ENCODE data around the gene GPANK1. TPM values are rescaled to one million over a fixed set of nuclear protein-coding genes. Genes with fewer than 3 reads are reported as not detected.
A peak's percentile ranks its signal among the peaks of the same experiment; 100 is the strongest.

The GPANK1 gene
- total RNA-seq, 1 experiment from 2014 or later: 26.8 TPM

DNA sequence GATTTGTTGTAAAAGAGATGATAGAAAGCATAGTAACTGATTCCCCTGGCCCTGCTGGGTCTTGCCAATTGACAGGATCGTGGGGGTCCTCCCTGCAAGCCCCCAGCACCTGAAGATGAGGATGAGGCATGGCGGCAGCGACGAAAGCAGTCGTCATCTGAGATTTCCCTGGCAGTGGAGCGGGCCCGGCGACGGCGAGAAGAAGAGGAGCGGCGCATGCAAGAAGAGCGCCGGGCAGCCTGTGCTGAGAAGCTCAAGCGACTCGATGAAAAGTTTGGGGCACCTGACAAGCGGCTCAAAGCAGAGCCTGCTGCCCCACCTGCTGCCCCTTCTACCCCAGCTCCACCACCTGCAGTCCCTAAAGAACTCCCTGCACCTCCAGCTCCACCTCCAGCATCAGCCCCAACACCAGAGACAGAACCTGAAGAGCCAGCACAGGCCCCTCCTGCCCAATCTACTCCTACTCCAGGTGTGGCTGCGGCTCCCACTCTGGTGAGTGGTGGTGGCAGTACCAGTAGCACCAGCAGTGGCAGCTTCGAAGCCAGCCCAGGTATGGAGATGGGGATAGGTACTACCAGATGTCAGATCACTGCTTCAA, 37.0 kb downstream of the GPANK1 start:
- H4K8ac ChIP-seq (replicated peaks; ENCODE audit: insufficient read length, low read depth, low read length): no peak overlapping the region
- H2BK5ac ChIP-seq (ENCODE audit: insufficient read length, low read length): no peak overlapping the region
- no peak overlapping the region for H2AK5ac ChIP-seq (ENCODE audit: insufficient read length, low read length)
- no peaks in the 10 kb centered on the region for H3K27me3 ChIP-seq (ENCODE audit: insufficient read depth, low read length)
- Mint-ChIP-seq H3K27ac (peak overlapping the region; percentile 37 to 68 (median 41); a peak in 3 of 7 replicates), H3K4me3 (no peak overlapping the region; a peak in 1 of 5 replicates), H3K4me1 (peaks cover under 1 to 5% of the 10 kb centered on the region in 2 experiments), H3K36me3 (ENCODE audit: insufficient read depth in 1 of 3, low read depth in 3 of 3) (peaks cover 87 to 100% (median 99%) of the 10 kb centered on the region in 3 experiments), H3K9me3 (no peaks in the 10 kb centered on the region), H3K27me3 (ENCODE audit: low read depth) (no peaks in the 10 kb centered on the region; the same call in 1 of the 2 replicates)
- no peak overlapping the region for H3K9ac ChIP-seq (ENCODE audit: extremely low read depth, insufficient read length, low read length)
- H2AFZ ChIP-seq (ENCODE audit: low read length): no peak overlapping the region
- DNase-seq: no peak
- H2BK20ac ChIP-seq (ENCODE audit: low read depth, low read length, poor library complexity, severe bottlenecking): no peak overlapping the region
- H3K23me2 ChIP-seq (ENCODE audit: insufficient read length, low read depth, low read length, poor library complexity, severe bottlenecking): no peaks in the 10 kb centered on the region
- no peak overlapping the region for H4K91ac ChIP-seq (ENCODE audit: insufficient read length, low read depth, low read length)
- H3K14ac ChIP-seq (ENCODE audit: insufficient read depth, low read length): no peak overlapping the region
- no peak overlapping the region for H3K56ac ChIP-seq (ENCODE audit: insufficient read length, low read depth, low read length)
- H3K4ac ChIP-seq (ENCODE audit: low read depth, low read length): no peak overlapping the region
- no peak overlapping the region for H2BK15ac ChIP-seq (ENCODE audit: low read depth, low read length)
- no peaks in the 10 kb centered on the region for H4K20me1 ChIP-seq (ENCODE audit: control insufficient read depth, insufficient read depth, insufficient read length)
- no CpG with 5 or more reads among the region's 19 CpGs for whole genome bisulfite sequencing (ENCODE audit: extremely low coverage, insufficient read length, low lambda C conversion rate)
- H3K27ac ChIP-seq (ENCODE audit: insufficient read length, low read depth, low read length): no peak overlapping the region
- no peak overlapping the region for H3T11ph ChIP-seq (ENCODE audit: low read length)
- no peak overlapping the region for H2BK120ac ChIP-seq (ENCODE audit: low read depth, low read length, poor library complexity, severe bottlenecking)
- no peak overlapping the region for H3K4me2 ChIP-seq (ENCODE audit: insufficient read depth, insufficient read length, low read length)
- H3K79me2 ChIP-seq (ENCODE audit: insufficient read depth, low read length): peaks cover 3% of the 10 kb centered on the region; the same call in 1 of the 2 replicates
- H3K4me1 ChIP-seq (ENCODE audit: insufficient read depth, low read length): no peaks in the 10 kb centered on the region
- no peak overlapping the region for H2BK12ac ChIP-seq (ENCODE audit: insufficient read length, low read depth, low read length)
- no peak overlapping the region for H3K18ac ChIP-seq (ENCODE audit: insufficient read length, low read depth, low read length)
- TF ChIP-seq, protein P1, sequence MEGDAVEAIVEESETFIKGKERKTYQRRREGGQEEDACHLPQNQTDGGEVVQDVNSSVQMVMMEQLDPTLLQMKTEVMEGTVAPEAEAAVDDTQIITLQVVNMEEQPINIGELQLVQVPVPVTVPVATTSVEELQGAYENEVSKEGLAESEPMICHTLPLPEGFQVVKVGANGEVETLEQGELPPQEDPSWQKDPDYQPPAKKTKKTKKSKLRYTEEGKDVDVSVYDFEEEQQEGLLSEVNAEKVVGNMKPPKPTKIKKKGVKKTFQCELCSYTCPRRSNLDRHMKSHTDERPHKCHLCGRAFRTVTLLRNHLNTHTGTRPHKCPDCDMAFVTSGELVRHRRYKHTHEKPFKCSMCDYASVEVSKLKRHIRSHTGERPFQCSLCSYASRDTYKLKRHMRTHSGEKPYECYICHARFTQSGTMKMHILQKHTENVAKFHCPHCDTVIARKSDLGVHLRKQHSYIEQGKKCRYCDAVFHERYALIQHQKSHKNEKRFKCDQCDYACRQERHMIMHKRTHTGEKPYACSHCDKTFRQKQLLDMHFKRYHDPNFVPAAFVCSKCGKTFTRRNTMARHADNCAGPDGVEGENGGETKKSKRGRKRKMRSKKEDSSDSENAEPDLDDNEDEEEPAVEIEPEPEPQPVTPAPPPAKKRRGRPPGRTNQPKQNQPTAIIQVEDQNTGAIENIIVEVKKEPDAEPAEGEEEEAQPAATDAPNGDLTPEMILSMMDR (conservative IDR thresholded peaks at IDR 0.05): no peak
- H3K79me1 ChIP-seq (ENCODE audit: insufficient read depth, low read depth, low read length, poor library complexity, severe bottlenecking): peaks cover 3% of the 10 kb centered on the region
- H3K9me3 ChIP-seq (ENCODE audit: control insufficient read depth, low read depth, low read length): no peaks in the 10 kb centered on the region
- no peak overlapping the region for H4K5ac ChIP-seq (ENCODE audit: insufficient read length, low read depth, low read length)
- H3K23ac ChIP-seq (ENCODE audit: insufficient read length, low read depth, low read length): no peak overlapping the region
